ENCODE data around the gene WDFY3.

The WDFY3 gene

DNA sequence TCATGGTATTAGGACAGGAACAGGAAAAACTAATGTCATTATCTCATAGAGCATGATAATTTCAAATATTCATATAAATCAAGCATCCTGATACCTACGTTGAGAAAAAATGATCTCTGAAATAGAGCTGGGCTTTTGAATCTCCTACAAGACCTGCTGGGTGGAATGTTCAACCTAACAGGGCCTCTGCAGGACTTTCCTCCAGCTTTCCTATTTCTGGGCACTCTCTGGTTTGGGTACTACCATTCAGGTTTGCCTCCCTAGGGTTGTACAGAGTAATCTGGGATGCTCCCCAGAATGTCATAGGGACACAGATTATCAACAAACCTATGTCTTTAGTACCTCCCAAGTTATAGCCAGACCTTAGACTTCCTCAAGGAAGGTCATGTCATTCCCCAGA, 274.7 kb downstream of the WDFY3 start:
- H3K36me3 ChIP-seq (ENCODE audit: insufficient read depth, low read length): peaks cover 32% of the 10 kb centered on the region; the same call in 1 of the 2 replicates
- H3K27me3 ChIP-seq (ENCODE audit: insufficient read depth, low read length, poor library complexity, severe bottlenecking): no peaks in the 10 kb centered on the region
- no peaks in the 10 kb centered on the region for H3K9me3 ChIP-seq (ENCODE audit: insufficient read depth, low read depth, low read length)
- H4K20me1 ChIP-seq (ENCODE audit: insufficient read depth, low read length, poor library complexity, severe bottlenecking): no peaks in the 10 kb centered on the region
- H3K9me2 ChIP-seq (replicated peaks; ENCODE audit: low read depth, low read length): no peaks in the 10 kb centered on the region
- no peaks in the 10 kb centered on the region for H3K79me2 ChIP-seq (ENCODE audit: insufficient read depth, low read length)
- H3K4me1 ChIP-seq (ENCODE audit: insufficient read depth, low read length, poor library complexity, severe bottlenecking): peaks cover 33% of the 10 kb centered on the region
- H3K4me2 ChIP-seq (ENCODE audit: low read depth, low read length, poor library complexity, severe bottlenecking): peak overlapping the region; percentile 18
- TF ChIP-seq EZH2phosphoT487 (IDR thresholded peaks at IDR 0.05; ENCODE audit: borderline replicate concordance): no peak
- TF ChIP-seq, protein P1, sequence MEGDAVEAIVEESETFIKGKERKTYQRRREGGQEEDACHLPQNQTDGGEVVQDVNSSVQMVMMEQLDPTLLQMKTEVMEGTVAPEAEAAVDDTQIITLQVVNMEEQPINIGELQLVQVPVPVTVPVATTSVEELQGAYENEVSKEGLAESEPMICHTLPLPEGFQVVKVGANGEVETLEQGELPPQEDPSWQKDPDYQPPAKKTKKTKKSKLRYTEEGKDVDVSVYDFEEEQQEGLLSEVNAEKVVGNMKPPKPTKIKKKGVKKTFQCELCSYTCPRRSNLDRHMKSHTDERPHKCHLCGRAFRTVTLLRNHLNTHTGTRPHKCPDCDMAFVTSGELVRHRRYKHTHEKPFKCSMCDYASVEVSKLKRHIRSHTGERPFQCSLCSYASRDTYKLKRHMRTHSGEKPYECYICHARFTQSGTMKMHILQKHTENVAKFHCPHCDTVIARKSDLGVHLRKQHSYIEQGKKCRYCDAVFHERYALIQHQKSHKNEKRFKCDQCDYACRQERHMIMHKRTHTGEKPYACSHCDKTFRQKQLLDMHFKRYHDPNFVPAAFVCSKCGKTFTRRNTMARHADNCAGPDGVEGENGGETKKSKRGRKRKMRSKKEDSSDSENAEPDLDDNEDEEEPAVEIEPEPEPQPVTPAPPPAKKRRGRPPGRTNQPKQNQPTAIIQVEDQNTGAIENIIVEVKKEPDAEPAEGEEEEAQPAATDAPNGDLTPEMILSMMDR (conservative IDR thresholded peaks at IDR 0.05; ENCODE audit: low read length): no peak
- no peaks in the 10 kb centered on the region for H3F3A ChIP-seq (ENCODE audit: low read depth)
- H3K9ac ChIP-seq (ENCODE audit: low read depth, low read length, poor library complexity, severe bottlenecking): no peak overlapping the region
- H3K4me3 ChIP-seq (ENCODE audit: low read length, poor library complexity, severe bottlenecking): no peak overlapping the region
- no peak overlapping the region for H2AFZ ChIP-seq (ENCODE audit: low read length)

DNA sequence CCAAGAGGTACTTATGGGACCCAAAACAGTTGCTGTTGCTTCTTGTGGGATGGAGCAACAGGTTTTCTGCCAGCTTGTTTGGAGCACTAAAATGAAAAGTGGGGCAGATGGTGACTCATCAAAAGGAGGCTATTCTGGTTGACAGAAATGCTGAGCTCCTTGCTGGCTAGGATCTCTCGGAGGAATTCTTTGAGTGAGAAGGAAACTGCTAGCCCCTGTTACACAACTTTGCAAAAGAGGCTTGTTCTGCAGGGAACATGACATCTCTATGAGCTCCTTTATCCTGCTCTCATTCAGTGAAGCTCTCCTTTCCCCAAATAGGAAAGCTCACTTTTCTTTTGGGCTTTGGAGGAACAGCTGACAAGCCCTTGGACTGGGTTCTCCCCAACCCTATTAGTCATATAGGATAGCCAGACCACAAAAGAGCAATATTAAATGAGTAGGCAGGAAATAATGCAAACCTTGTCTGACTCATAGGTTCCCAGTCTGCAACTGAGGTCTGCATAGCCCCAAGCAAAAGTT, 275.3 kb downstream of the WDFY3 start:
- H3K4me2 ChIP-seq (ENCODE audit: low read depth, low read length, poor library complexity, severe bottlenecking): peak overlapping the region; percentile 18
- H2AFZ ChIP-seq (ENCODE audit: low read length): no peak overlapping the region
- H3K36me3 ChIP-seq (ENCODE audit: insufficient read depth, low read length): peaks cover 29% of the 10 kb centered on the region; the same call in 1 of the 2 replicates
- H3K4me1 ChIP-seq (ENCODE audit: insufficient read depth, low read length, poor library complexity, severe bottlenecking): peaks cover 33% of the 10 kb centered on the region
- no peaks in the 10 kb centered on the region for H4K20me1 ChIP-seq (ENCODE audit: insufficient read depth, low read length, poor library complexity, severe bottlenecking)
- H3K9me2 ChIP-seq (replicated peaks; ENCODE audit: low read depth, low read length): no peaks in the 10 kb centered on the region
- no peaks in the 10 kb centered on the region for H3K27me3 ChIP-seq (ENCODE audit: insufficient read depth, low read length, poor library complexity, severe bottlenecking)
- H3F3A ChIP-seq (ENCODE audit: low read depth): no peaks in the 10 kb centered on the region
- no peaks in the 10 kb centered on the region for H3K79me2 ChIP-seq (ENCODE audit: insufficient read depth, low read length)
- no peak overlapping the region for H3K4me3 ChIP-seq (ENCODE audit: low read length, poor library complexity, severe bottlenecking)
- H3K9me3 ChIP-seq (ENCODE audit: insufficient read depth, low read depth, low read length): no peaks in the 10 kb centered on the region
- H3K9ac ChIP-seq (ENCODE audit: low read depth, low read length, poor library complexity, severe bottlenecking): no peak overlapping the region
- TF ChIP-seq, protein P1 (conservative IDR thresholded peaks at IDR 0.05; ENCODE audit: low read length): no peak

GRCh38 chr4:84690481-84690880, 276.0 kb downstream of the WDFY3 start:
- H3K9me3 ChIP-seq (ENCODE audit: insufficient read depth, low read depth, low read length): no peaks in the 10 kb centered on the region
- no peak overlapping the region for H3K4me3 ChIP-seq (ENCODE audit: low read length, poor library complexity, severe bottlenecking)
- no peaks in the 10 kb centered on the region for H4K20me1 ChIP-seq (ENCODE audit: insufficient read depth, low read length, poor library complexity, severe bottlenecking)
- H3F3A ChIP-seq (ENCODE audit: low read depth): no peaks in the 10 kb centered on the region
- TF ChIP-seq EZH2phosphoT487 (IDR thresholded peaks at IDR 0.05; ENCODE audit: borderline replicate concordance): no peak
- TF ChIP-seq, protein P1 (conservative IDR thresholded peaks at IDR 0.05; ENCODE audit: low read length): no peak
- H2AFZ ChIP-seq (ENCODE audit: low read length): no peak overlapping the region
- H3K4me2 ChIP-seq (ENCODE audit: low read depth, low read length, poor library complexity, severe bottlenecking): no peak overlapping the region
- H3K79me2 ChIP-seq (ENCODE audit: insufficient read depth, low read length): no peaks in the 10 kb centered on the region
- peaks cover 33% of the 10 kb centered on the region for H3K4me1 ChIP-seq (ENCODE audit: insufficient read depth, low read length, poor library complexity, severe bottlenecking)
- peaks cover 22% of the 10 kb centered on the region; the same call in 1 of the 2 replicates for H3K36me3 ChIP-seq (ENCODE audit: insufficient read depth, low read length)
- H3K9ac ChIP-seq (ENCODE audit: low read depth, low read length, poor library complexity, severe bottlenecking): no peak overlapping the region
- no peaks in the 10 kb centered on the region for H3K27me3 ChIP-seq (ENCODE audit: insufficient read depth, low read length, poor library complexity, severe bottlenecking)
- H3K9me2 ChIP-seq (replicated peaks; ENCODE audit: low read depth, low read length): no peaks in the 10 kb centered on the region
